ENCODE results near the gene COG4.
"Not testable (repeated sequence)": the region's sequence is repeated elsewhere in the genome, so short reads cannot be mapped to it uniquely, and the experiment has no call there.

- TF ChIP-seq, protein P1, sequence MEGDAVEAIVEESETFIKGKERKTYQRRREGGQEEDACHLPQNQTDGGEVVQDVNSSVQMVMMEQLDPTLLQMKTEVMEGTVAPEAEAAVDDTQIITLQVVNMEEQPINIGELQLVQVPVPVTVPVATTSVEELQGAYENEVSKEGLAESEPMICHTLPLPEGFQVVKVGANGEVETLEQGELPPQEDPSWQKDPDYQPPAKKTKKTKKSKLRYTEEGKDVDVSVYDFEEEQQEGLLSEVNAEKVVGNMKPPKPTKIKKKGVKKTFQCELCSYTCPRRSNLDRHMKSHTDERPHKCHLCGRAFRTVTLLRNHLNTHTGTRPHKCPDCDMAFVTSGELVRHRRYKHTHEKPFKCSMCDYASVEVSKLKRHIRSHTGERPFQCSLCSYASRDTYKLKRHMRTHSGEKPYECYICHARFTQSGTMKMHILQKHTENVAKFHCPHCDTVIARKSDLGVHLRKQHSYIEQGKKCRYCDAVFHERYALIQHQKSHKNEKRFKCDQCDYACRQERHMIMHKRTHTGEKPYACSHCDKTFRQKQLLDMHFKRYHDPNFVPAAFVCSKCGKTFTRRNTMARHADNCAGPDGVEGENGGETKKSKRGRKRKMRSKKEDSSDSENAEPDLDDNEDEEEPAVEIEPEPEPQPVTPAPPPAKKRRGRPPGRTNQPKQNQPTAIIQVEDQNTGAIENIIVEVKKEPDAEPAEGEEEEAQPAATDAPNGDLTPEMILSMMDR (IDR thresholded peaks at IDR 0.05; ENCODE audit: low read depth, low read length), result not testable (repeated sequence)
- not testable (repeated sequence) for TF ChIP-seq MYC (IDR thresholded peaks at IDR 0.05; ENCODE audit: low read depth, low read length); POLR2A (IDR thresholded peaks at IDR 0.05; ENCODE audit: extremely low read depth, insufficient read length)
- TF ChIP-seq, protein P2, sequence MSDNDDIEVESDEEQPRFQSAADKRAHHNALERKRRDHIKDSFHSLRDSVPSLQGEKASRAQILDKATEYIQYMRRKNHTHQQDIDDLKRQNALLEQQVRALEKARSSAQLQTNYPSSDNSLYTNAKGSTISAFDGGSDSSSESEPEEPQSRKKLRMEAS (IDR thresholded peaks at IDR 0.05; ENCODE audit: low read depth, low read length), result not testable (repeated sequence)
Observed at GRCh38 chr16:70450142-70451003, 73.0 kb downstream of the COG4 start.

Data from NB4 (cell line).